GM19328 (cell line): ENCODE measurements around the gene RUFY2.
"Not testable (repeated sequence)": the region's sequence is repeated elsewhere in the genome, so short reads cannot be mapped to it uniquely, and the experiment has no call there.

ENCODE experiments used
- ATAC-seq: cut with Tn5 transposase; IDR thresholded peaks from one replicate; pipeline ENCODE4 v1.9.1; 2021; ENCODE audit warnings: mild to moderate bottlenecking, moderate library complexity; ENCODE audit not compliant: unreplicated experiment

The RUFY2 gene, protein sequence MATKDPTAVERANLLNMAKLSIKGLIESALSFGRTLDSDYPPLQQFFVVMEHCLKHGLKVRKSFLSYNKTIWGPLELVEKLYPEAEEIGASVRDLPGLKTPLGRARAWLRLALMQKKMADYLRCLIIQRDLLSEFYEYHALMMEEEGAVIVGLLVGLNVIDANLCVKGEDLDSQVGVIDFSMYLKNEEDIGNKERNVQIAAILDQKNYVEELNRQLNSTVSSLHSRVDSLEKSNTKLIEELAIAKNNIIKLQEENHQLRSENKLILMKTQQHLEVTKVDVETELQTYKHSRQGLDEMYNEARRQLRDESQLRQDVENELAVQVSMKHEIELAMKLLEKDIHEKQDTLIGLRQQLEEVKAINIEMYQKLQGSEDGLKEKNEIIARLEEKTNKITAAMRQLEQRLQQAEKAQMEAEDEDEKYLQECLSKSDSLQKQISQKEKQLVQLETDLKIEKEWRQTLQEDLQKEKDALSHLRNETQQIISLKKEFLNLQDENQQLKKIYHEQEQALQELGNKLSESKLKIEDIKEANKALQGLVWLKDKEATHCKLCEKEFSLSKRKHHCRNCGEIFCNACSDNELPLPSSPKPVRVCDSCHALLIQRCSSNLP

DNA sequence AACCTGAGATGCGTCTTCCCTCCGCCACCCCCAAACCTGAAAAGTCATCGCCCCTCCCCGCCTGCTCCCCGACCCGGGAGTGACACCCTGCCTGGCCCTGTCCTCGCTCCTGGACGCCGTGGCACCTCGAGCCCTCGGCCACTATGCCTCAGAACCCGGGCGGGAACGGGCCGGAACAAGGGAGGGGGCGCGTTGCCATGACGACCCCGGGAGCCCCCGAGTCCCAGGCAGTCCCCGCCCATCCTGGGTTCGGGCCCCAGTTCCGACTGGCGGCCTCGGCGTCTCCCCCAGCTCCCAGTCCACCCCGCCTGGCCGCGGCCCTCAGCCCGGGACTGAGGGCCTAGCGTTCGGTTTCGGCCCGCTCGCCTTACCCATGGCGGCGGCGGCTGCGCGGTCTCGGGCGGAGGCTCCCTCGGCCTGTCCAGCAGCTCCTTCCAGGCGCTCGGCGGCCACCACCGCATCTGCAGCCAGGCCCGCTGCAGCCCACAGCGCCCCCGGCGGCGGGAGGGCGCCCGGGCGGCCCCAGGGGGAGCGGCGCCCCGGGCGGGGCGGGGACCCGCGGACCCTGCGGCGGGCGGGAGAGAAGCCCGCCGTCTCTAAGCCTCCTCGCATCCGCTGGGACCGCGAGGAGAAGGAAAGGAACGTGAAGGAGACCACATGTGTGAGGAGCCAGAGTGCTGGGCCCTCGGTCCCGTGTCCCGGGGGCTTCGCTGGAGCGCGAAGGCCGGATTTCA, at the start of gene RUFY2:
Gene RUFY2 (minus strand): TSS at position 463 of the 734 bp plus-strand sequence. CDS start 88 bp downstream, at position 375.
- peak; percentile 95 for ATAC-seq

DNA sequence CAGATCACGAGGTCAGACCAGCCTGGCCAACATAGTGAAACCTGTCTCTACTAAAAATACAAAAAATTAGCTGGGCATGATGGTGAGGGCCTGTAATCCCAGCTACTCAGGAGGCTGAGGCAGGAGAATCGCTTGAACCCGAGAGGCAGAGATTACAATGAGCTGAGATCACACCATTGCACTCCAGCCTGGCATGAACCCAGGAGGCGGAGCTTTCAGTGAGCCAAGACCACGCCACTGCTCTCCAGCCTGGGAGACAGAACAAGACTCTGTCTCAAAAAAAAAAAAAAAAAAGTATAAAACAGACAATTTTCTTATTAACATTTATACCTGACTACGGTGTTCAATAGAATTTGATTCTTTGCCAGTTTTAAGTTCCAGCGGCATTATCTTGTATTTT, 42.6 kb upstream of the RUFY2 start:
- not testable (repeated sequence) for ATAC-seq

DNA sequence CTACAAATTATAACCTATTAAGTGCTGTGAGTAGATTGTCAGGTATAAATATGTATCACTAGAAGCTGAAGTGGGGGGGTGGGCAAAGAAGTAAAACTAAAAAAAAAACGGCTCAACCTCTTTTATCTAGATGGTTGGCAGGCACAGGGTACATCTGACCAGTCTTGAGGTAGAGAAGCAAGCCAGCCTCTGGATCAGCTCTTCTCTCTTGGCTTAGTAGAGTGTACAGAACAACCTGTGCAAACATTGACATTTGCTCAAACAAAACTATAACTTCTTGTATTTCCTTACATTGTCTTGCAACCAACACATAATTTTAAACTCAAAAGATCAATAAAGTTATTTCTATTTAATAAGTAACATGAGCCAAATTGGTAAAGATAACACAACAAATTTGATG, 39.1 kb upstream of the RUFY2 start:
- no peak for ATAC-seq

DNA sequence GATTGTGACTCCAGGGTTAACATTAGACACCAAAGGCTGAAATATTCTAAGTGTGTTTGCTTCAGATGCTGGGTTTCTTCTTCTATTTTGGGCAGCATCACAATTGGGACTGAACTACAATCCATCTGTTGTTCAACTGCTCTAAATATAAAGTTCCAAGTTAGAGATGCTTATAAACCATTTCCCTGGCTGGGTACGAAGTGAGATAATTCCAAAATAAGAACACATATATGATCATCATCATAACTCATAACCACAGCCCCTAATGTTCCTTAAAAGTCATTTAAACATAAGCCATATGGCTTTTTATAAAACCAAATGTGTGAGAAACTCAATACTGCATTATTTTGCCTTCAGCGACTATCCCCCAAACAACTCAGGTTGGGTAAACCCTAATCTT, 35.9 kb upstream of the RUFY2 start:
- no peak for ATAC-seq

DNA sequence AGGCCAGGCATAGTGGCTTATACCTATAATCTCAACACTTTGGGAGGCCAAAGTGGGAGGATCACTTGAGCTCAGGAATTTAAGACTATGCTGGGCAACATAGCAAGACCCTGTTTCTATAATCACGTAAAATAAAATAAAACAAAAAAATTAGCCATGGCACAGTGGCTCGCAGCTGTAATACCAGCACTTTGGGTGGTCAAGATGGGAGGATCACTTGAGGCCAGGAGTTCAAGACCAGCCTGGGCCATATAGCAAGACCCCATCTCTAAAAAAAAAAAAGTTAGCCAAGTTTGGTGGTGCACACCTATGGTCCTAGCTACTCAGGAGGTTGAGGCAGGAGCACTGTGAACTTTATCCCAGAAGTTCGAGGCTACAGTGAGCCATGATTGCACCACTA, 33.8 kb upstream of the RUFY2 start:
- no peak for ATAC-seq

DNA sequence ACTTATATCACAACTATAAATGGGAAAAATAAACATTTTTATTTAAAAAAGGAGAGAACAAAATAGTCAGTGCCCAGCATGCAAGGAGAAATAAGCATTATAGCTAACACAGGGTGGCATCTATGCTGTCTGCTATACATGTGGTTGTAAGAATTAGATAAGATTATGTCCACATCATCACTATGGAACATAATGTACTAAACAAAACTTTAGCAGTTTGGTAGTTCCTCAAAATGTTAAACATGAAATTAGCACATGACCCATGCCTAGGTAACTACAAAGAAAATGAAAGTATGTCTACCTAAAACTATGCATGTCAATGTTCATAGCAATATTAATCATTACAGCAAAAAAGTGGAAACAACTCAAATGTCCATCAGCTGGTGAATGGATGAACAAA, 28.7 kb upstream of the RUFY2 start:
- ATAC-seq = no peak

DNA sequence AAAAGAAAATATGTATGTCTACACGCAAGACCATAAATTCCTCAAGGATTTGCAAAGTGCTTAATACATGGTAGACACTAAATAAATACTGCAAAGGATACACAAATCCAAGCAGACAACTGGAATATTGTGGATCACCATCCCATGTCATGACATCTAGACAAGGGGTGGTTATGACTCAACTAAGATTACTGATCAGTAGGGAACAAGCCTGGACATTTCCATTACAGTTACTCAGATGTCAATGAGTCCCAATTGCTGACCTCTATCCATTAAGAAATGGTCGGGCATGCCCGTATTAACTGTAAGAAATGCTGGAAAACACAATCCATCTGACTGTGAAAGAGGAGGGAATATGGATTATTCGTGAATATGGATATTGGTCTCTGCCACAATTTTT, 27.6 kb upstream of the RUFY2 start:
- ATAC-seq = no peak

DNA sequence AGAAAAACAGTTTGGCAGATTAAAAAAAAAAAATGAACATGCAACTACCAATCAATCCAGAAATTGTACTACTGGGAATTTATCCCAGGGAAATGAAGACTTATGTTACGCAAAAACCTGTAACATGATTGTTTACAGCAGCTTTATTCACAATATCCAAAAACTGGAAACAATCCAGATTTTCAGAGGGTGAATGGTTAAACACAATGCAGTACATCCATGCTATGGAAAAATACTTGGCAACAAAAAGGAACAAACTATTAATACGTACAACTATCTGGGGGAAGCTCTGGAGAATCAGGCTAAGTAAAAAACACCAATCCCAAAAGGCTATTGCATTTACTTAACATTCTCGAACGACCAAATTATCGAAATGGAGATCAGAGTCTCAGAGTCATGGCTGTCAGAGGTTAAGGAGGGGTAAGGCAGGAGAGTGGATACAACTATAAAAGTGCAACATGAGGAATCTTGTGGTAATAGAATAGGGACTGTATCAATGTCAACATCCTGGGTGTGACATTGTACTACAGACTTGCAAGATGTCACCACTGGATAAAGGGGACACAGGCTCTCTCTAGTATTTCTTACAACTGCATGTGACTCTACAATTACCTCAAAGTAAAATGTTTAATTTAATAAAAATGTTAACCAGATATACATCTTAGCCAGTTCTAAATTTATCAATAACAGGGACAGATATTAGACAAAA, 21.5 kb upstream of the RUFY2 start:
- no peak for ATAC-seq

DNA sequence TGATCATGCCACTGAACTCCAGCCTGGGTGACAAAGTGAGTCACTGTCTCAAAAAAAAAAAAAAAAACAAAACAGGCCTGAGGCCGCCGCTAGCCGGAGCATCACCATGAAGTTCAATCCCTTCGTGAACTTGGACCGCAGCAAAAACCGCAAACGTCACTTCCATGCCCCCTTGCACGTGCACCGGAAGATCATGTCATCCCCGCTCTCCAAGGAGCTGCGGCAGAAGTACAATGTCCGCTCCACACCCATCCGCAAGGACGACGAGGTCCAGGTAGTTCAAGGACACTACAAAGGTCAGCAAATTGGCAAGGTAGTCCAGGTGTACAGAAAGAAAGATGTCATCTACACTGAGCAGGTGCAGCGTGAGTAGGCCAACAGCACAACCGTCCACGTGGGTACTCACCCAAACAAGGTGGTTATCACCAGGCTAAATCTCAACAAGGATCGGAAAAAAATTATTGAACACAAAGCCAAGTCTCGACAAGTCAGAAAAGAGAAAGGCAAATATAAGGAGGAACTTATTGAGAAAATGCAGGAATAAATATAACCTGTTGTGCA, 17.5 kb upstream of the RUFY2 start:
- ATAC-seq = no peak

DNA sequence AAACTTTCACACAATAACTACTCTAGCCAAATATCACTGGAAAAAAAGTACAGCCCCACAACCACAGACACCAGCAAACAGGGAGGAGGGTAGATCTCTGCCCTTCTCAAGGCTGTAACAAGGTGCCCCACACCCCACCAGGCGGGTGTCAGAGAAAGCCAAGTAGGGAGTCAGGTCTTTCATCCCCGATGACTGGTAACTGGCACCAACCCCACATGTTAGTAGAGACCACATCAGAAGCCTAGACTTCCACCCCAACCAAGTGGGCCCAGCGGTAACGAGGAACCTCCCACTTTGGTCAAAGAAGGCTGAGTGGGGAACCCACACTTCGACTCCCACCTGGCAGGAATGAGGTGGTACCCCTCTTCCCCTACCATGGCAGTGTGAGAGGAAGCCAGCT, 16.4 kb upstream of the RUFY2 start:
- ATAC-seq = no peak

DNA sequence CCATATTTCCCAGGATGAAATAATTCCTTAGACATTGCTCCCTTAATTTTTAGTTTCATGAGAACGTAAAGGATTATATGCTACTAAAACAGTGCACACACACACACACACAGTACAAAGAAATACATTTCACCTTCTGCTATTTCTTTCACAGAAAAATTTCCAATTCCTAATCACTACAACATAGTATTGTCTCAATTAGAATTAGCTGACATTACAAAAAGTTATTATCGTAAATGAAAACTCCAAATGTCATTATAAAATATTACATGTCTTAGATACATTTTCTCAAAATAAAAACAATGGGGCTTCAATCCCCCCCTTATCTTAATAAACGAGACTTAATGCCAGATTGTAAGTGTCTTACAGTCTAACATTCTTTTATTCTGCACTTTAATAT, 12.3 kb upstream of the RUFY2 start:
- no peak for ATAC-seq

DNA sequence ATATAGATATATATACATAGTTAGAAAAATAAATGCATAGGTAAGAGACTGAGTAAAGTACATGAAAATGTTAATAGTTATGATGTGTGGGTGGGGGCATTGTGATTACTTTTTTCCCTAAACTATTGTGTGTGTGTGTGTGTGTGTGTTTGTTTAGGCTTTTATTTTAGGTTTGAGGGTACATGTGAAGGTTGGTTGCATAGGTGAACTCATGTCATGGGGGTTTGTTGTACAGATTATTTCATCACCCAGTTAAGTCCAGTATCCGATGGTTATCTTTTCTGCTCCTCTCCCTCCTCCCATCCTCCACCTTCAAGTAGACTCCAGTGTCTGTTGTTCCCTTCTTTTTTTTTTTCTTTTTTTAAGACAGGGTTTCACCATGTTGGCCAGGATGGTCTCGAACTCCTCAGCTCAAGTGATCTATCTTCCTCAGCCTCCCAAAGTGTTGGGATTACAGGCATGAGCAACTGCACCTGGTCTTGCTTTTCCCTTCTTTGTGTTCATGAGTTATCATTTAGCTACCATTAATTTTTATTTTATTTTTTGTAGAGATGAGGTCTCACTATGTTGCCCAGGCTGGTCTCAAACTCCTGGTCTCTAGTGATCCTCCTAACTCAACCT, 1.9 kb upstream of the RUFY2 start:
- no peak for ATAC-seq

DNA sequence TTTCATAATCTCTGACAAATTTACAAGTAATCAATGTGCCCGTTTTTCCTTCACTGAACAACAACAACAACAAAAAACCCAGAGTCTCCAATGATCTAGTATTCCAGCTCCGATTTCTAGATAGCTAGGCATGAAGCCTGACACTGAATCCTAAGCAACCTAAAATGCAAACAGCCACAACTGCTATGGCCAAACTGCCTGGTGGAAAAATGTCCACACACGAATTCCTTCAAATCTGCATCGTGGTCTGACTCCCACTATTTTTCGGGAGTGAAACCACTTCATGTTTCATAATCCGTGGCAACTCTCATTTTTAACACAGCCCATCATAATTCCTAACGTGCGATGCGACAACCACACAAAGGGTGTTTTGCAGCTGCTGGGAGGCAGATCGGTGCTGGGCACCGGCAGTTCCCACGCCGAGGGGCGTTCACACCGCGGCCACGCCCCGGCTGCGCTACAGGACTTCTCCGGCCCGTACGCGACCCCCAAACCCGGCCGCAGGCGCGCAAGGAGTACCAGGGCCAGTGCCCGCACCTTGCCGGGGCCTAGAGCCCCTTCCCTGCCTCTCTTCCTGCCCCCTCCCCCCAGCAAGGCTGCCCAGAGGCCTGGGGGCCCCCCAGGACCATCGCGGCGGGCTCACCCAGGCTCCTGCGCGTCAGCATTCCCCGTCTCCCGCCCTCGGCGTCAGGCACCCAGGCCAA, 814 bp downstream of the RUFY2 start:
- peak; percentile 23 for ATAC-seq

DNA sequence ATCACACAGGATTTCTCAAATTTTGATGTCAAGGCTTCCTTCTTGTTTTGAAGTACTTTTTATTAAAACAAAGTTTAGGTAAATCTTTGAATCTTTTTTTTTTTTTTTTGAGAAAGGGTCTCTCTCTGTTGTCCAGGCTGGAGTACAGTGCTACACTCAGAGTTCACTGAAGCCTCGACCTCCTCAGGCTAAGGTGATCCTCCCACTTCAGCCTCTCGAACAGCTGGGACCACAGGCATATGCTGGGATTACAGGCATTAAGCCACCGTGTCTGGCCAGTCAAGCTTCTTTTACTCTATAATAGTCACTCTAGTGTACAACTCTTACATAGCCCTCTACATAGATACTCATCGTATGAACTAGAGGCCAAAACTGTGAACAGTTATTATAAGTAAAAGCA, 3.4 kb downstream of the RUFY2 start:
- ATAC-seq = no peak

DNA sequence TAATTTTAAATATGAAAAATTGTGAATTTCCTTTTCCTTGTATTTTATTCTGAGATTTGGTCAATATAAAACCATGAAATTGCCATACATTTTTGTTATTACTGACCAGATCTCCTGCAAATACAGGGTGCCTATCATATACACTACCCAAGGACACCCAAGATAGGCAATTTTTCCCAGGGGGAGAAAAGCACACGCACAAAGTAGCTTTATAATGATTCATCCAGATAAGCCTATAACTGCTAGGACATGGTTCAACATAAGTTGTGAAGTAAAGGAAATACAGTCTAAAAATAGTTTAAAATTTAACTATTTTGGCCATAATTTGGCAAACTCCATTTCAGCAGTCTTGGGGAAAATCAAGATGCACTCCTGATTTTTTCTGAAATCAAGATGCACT, 4.8 kb downstream of the RUFY2 start:
- ATAC-seq = no peak

DNA sequence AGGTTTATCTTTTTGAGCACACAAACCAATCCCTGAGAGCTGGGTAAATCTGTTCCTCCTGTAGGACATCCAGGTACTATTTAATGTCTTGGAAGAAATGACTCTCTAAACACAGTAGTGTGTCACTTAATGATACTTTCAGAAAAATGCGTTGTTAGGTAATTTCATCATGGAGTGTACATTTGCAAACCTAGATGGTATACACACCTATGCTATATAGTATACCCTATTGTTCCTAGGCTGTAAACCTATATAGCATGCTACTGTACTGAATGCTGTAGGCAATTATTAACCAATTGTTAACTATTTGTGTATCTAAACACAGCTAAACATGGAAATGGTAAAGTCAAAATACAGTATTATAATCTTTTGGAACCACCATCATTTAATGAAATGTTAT, 10.1 kb downstream of the RUFY2 start:
- no peak for ATAC-seq

DNA sequence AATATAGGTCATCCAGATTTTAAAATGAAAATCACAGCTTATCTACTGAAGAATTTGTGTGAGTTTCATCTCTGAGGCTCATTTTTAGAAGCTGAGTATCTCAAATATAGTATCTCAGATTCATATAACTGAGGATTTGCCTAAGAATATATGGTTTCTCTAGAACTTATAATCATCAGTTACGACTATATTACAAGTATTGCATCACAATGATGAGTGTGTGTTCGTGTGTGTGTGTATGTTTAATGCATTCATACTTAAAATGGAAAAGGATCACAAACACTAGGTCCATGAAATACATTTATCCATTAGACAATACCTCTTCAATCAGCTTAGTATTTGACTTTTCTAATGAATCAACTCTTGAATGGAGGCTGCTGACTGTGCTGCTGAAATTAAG, 21.3 kb downstream of the RUFY2 start:
- no peak for ATAC-seq

DNA sequence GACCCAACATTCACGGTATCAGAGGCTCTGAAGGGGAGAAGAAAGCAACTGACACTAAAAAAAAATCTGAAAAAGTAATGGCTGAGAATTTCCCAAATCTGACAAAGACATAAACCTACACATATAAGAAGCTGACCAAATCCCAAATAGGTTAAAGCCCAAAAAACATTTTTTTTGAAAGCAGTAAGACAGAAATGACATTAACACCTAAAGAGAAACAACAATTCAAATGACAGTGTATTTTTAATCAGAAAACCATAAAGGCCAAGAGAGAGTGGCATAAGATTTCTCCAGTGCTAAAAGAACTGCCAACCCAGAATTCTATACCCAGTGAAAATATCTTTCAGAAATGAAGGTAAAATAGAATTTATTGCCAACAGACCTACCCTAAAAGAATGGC, 35.5 kb downstream of the RUFY2 start:
- no peak for ATAC-seq

DNA sequence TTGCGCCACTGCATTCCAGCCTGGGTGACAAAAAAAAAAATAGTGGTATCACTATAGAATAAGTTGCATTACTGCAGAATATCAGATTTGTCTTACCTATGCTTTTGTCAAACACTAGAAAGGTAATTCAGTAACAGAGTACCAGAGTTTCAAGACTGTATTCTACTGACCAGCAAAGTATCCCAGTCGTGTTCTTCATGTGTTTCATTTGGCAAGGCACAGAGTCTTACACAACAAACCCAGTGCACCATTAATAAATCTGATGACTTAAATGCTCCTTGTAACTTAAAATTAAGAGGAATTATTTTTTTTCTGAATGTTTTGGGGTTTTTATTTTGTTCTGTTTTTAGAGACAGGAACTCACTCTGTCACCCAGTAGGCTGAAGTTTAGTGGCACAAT, 40.0 kb downstream of the RUFY2 start:
- no peak for ATAC-seq

DNA sequence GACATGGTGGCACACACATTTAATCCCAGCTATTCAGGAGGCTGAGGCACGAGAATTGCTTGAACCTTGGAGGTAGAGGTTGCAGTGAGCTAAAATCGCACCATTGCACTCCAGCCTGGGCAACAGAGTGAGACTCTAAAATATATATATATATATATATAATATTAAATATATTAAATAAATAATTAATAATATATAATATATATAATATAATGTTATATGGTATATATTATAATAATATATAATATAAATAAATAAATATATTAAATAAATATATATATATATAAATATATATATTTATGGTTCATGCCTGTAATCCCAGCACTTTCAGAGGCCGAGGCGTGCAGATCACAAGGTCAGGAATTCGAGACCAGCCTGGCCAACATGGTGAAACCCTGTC, 40.5 kb downstream of the RUFY2 start:
- ATAC-seq = no peak
